ENCODE measurements around the gene SYT17.

SYT17 gene

DNA sequence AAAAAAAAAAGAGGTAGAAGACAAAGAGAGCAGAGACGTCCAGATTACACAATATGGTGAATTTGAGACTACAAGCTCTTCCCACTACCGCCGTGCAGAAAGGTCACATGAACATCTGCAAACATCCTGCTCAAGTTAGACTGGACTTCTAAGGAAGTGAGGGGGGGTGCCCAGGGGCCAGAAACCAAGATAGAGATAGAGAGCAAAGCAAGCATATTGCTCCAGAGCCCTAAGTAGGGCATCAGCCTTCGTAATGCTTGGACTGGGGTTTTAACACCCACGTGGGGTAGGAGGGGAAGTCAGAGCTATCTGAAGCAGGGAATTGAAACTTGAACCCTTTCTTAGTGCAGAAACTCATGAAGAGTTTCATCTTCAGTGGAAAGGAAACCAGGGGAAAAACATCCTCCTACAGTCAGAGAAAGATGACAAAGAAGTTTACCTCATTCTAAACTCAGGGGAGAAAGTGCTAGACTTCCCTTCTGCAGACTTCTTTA lies 126.2 kb downstream of the SYT17 start:
- peaks cover 9% of the 10 kb centered on the region for H3K27me3 Mint-ChIP-seq (ENCODE audit: low read depth)
- H3K4me3 Mint-ChIP-seq: peak overlapping the region in 1 of 3 experiments; percentile 9
- H3K27ac Mint-ChIP-seq: peak overlapping the region in 2 of 3 experiments; percentile 62 to 83
- H3K4me1 Mint-ChIP-seq: peaks cover 30% of the 10 kb centered on the region
- H3K9me3 Mint-ChIP-seq: no peaks in the 10 kb centered on the region
- no peak for TF ChIP-seq CTCF (IDR thresholded peaks at IDR 0.05; ENCODE audit: unreplicated experiment in 3 of 3)
- no peaks in the 10 kb centered on the region for H3K36me3 Mint-ChIP-seq (ENCODE audit: low read depth)

- Mint-ChIP-seq H3K4me1 (peaks cover 21% of the 10 kb centered on the region), H3K27me3 (ENCODE audit: low read depth) (peaks cover 9% of the 10 kb centered on the region), H3K36me3 (ENCODE audit: low read depth) (no peaks in the 10 kb centered on the region), H3K27ac (no peak overlapping the region), H3K9me3 (no peaks in the 10 kb centered on the region), H3K4me3 (no peak overlapping the region)
- no peak for TF ChIP-seq CTCF (IDR thresholded peaks at IDR 0.05; ENCODE audit: unreplicated experiment in 3 of 3)
Observed at GRCh38 chr16:19295393-19295792, 127.4 kb downstream of the SYT17 start.

DNA sequence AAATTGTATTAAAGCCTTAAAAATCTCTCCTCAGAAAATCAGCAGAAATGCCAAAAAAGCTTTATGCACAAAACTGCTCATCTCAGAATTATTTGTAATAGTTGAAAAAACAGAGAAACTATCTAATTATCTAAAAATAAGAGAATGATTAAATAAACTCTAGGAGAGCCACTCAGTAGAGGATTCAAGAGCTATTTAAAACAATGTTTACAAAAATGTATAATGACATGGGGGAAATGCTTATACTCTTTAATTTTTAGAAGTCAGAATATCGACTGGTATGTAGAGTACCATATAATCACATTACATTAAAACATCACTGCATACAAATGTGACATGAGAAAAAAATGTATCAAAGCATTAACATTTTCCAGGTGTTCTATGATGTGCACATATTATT lies 129.4 kb downstream of the SYT17 start:
- H3K36me3 Mint-ChIP-seq (ENCODE audit: low read depth): no peaks in the 10 kb centered on the region
- H3K27ac Mint-ChIP-seq: no peak overlapping the region
- H3K9me3 Mint-ChIP-seq: no peaks in the 10 kb centered on the region
- no peak overlapping the region for H3K4me3 Mint-ChIP-seq
- peaks cover 10% of the 10 kb centered on the region for H3K4me1 Mint-ChIP-seq
- peaks cover 4% of the 10 kb centered on the region for H3K27me3 Mint-ChIP-seq (ENCODE audit: low read depth)
- TF ChIP-seq CTCF (IDR thresholded peaks at IDR 0.05; ENCODE audit: unreplicated experiment in 3 of 3): no peak

- Mint-ChIP-seq H3K36me3 (ENCODE audit: low read depth) (no peaks in the 10 kb centered on the region), H3K4me3 (no peak overlapping the region), H3K9me3 (no peaks in the 10 kb centered on the region), H3K27me3 (ENCODE audit: low read depth) (peaks cover 4% of the 10 kb centered on the region), H3K4me1 (peaks cover 3% of the 10 kb centered on the region), H3K27ac (no peak overlapping the region)
- TF ChIP-seq CTCF (IDR thresholded peaks at IDR 0.05; ENCODE audit: unreplicated experiment in 3 of 3): no peak
Observed at GRCh38 chr16:19299565-19299964, 131.5 kb downstream of the SYT17 start.

GRCh38 chr16:19301931-19302330 lies 133.9 kb downstream of the SYT17 start:
- H3K4me3 Mint-ChIP-seq: no peak overlapping the region
- no peaks in the 10 kb centered on the region for H3K4me1 Mint-ChIP-seq
- H3K27ac Mint-ChIP-seq: no peak overlapping the region
- H3K9me3 Mint-ChIP-seq: no peaks in the 10 kb centered on the region
- no peak for TF ChIP-seq CTCF (IDR thresholded peaks at IDR 0.05; ENCODE audit: unreplicated experiment in 3 of 3)
- H3K27me3 Mint-ChIP-seq (ENCODE audit: low read depth): peaks cover 4% of the 10 kb centered on the region
- H3K36me3 Mint-ChIP-seq (ENCODE audit: low read depth): no peaks in the 10 kb centered on the region

GRCh38 chr16:19304750-19305149 lies 136.7 kb downstream of the SYT17 start:
- Mint-ChIP-seq H3K27me3 (ENCODE audit: low read depth) (no peaks in the 10 kb centered on the region), H3K27ac (no peak overlapping the region), H3K36me3 (ENCODE audit: low read depth) (no peaks in the 10 kb centered on the region), H3K4me1 (no peaks in the 10 kb centered on the region), H3K4me3 (no peak overlapping the region), H3K9me3 (no peaks in the 10 kb centered on the region)
- no peak for TF ChIP-seq CTCF (IDR thresholded peaks at IDR 0.05; ENCODE audit: unreplicated experiment in 3 of 3)
